Spleen (tissue), 11 donors: ENCODE results near the gene TMEM222. TPM values are rescaled to one million over a fixed set of nuclear protein-coding genes. Genes with fewer than 3 reads are reported as not detected.

ENCODE experiments used
- DNase-seq: peaks from one replicate; pipeline ENCODE4 v3.0.0-alpha.2; 2020
- H3K27ac ChIP-seq, 8 donors: fragments of 200-600 bp; sonication (generic) in 7 of 8; 1 replicate in 4 of 8; 2 replicates in 4 of 8; pipeline versions ENCODE4 v1.5.0 to v1.8.0; 2016 to 2021; ENCODE audit warnings: inconsistent platforms in 4 of 8, mild to moderate bottlenecking in 4 of 8, moderate library complexity in 1 of 8
- H3K27me3 ChIP-seq, 7 donors: fragments of 200-600 bp; sonication (generic) in 6 of 7; replicated peaks in 1 of 7; 1 replicate in 4 of 7; 2 replicates in 3 of 7; pipeline versions ENCODE4 v1.5.0 to v1.8.0; 2016 to 2021; ENCODE audit warnings: inconsistent platforms in 3 of 7, mild to moderate bottlenecking in 1 of 7
- H3K36me3 ChIP-seq, 6 donors: fragments of 200-600 bp; sonication (generic) in 5 of 6; 1 replicate in 4 of 6; 2 replicates in 2 of 6; pipeline versions ENCODE4 v1.5.0 to v1.8.0; 2016 to 2021; ENCODE audit warnings: inconsistent platforms in 2 of 6
- H3K4me1 ChIP-seq, 6 donors: fragments of 200-600 bp; sonication (generic) in 5 of 6; 1 replicate in 3 of 6; 2 replicates in 3 of 6; pipeline versions ENCODE4 v1.5.0 to v1.8.0; 2016 to 2021; ENCODE audit warnings: inconsistent platforms in 3 of 6
- H3K4me3 ChIP-seq, 8 donors: fragments of 200-600 bp; sonication (generic) in 7 of 8; 1 replicate in 4 of 8; 2 replicates in 4 of 8; pipeline versions ENCODE4 v1.5.0 to v1.8.0; 2016 to 2021; ENCODE audit warnings: inconsistent platforms in 4 of 8, mild to moderate bottlenecking in 4 of 8, moderate library complexity in 2 of 8
- H3K9me3 ChIP-seq, 8 donors: fragments of 200-600 bp; sonication (generic) in 7 of 8; 1 replicate in 4 of 8; 2 replicates in 4 of 8; pipeline versions ENCODE4 v1.5.0 to v1.8.0; 2016 to 2021; ENCODE audit warnings: inconsistent platforms in 4 of 8
- CTCF ChIP-seq, 11 experiments: fragments of 200-600 bp in 7 of 11; fragments of 450-650 bp in 4 of 11; sonication (generic) in 4 of 11; IDR thresholded peaks in 8 of 11; conservative IDR thresholded peaks in 3 of 11; 1 replicate in 7 of 11; 2 replicates in 4 of 11; pipeline versions ENCODE4 v1.4.0 to v1.8.0; 2016 to 2021; ENCODE audit warnings: antibody characterized with exemption in 11 of 11, inconsistent platforms in 4 of 11, mild to moderate bottlenecking in 1 of 11
- POLR2A ChIP-seq, 3 donors: fragments of 450-650 bp; IDR thresholded peaks; one replicate each; pipeline ENCODE4 v1.5.1; 2017; ENCODE audit warnings: antibody characterized with exemption in 3 of 3, mild to moderate bottlenecking in 1 of 3
- POLR2AphosphoS5 ChIP-seq, 3 donors: sonication (generic); formaldehyde crosslinking; IDR thresholded peaks; one replicate each; pipeline ENCODE4 v1.5.1; 2017; ENCODE audit warnings: antibody characterized with exemption in 3 of 3
- WGBS, 5 donors: extraction: QIAGEN DNeasy Blood & Tissue Kit in 3 of 5; methylation state at CpG; one replicate each; pipeline versions ENCODE4 v1.1.5 to v1.1.7; 2013 to 2018; 5-methylcytosine and 5-hydroxymethylcytosine counted together
- intact Hi-C: fragments of 100-400 bp; cut with DNase I; formaldehyde crosslinking; loops from one replicate; pipeline ENCODE4 v1.15.0; 2023; ENCODE audit warnings: low total_unique reads
- polyA plus RNA-seq, 3 donors: library from polyadenylated mRNA; stranded (reverse); fragments of 200-250 nt; gene quantifications; one replicate each; pipeline ENCODE4 v1.2.1, GENCODE V29; 2013
- total RNA-seq, 7 donors: library from RNA; depleted of rRNA in 3 of 7; stranded (reverse); fragments of >200 nt in 3 of 7; fragmentation: NEBNext Ultra II Directional in 4 of 7; extraction: Animal tissue kit (Norgen Biotek cat#: 25700) in 4 of 7; gene quantifications; one replicate each; pipeline versions ENCODE4 v1.1.0 to v1.2.1, GENCODE V29; 2016 to 2021
- donor health status: healthy with polysubstance abuse.
- donor health status: DM: no; HTN: no; CAD: no; lungs with moderate emphysema.
- donor health status: DM: no; HTN: no; CAD: no.
- donor health status: Bipolar disorder and iron deficiency.
- donor health status: healthy.
- donor health status: DM: no; HTN: no; CAD: no.
- donor health status: DM: yes; HTN: yes; CAD: no.

The TMEM222 gene
- total and polyA plus RNA-seq, 10 donors, result 25.4 to 38.9 (median 31.8) TPM

- intact Hi-C loops, result no loop called here
- no peak overlapping the region for H3K27ac ChIP-seq
- H3K27me3 ChIP-seq, result no peaks in the 10 kb centered on the region
- H3K9me3 ChIP-seq, result no peaks in the 10 kb centered on the region
- no peak for DNase-seq
- no peak overlapping the region for H3K4me3 ChIP-seq
- no peaks in the 10 kb centered on the region for H3K4me1 ChIP-seq
- no peak for TF ChIP-seq POLR2AphosphoS5 (IDR thresholded peaks at IDR 0.05)
- no peak for TF ChIP-seq CTCF (IDR thresholded peaks at IDR 0.05 in 8 of 11, conservative IDR thresholded peaks at IDR 0.05 in 3 of 11)
- H3K36me3 ChIP-seq, result peaks cover 0 to 94% (median 76%) of the 10 kb centered on the region in 6 donors
- WGBS, 5 donors, result 89 to 98% (median 92%) methylated on average over 5 of the region's 5 CpGs
Observed at GRCh38 chr1:27292106-27292505, 29.9 kb upstream of the TMEM222 start.

GRCh38 chr1:27293915-27294314 lies 28.0 kb upstream of the TMEM222 start:
- intact Hi-C loops, result no loop called here
- H3K27ac ChIP-seq, result no peak overlapping the region
- TF ChIP-seq POLR2A (IDR thresholded peaks at IDR 0.05), result no peak
- TF ChIP-seq CTCF (IDR thresholded peaks at IDR 0.05 in 8 of 11, conservative IDR thresholded peaks at IDR 0.05 in 3 of 11), result no peak
- no peak for TF ChIP-seq POLR2AphosphoS5 (IDR thresholded peaks at IDR 0.05)
- H3K9me3 ChIP-seq, result no peaks in the 10 kb centered on the region
- WGBS, 5 donors, result 93 to 96% (median 95%) methylated on average over 8 of the region's 8 CpGs
- no peaks in the 10 kb centered on the region for H3K27me3 ChIP-seq
- H3K4me1 ChIP-seq, result peaks cover 0 to 11% (median 1%) of the 10 kb centered on the region in 6 donors
- H3K36me3 ChIP-seq, result peaks cover 0 to 97% (median 83%) of the 10 kb centered on the region in 6 donors
- H3K4me3 ChIP-seq, result no peak overlapping the region
- DNase-seq, result no peak

- TF ChIP-seq CTCF (IDR thresholded peaks at IDR 0.05 in 8 of 11, conservative IDR thresholded peaks at IDR 0.05 in 3 of 11) (peak in 8 of 11 experiments; percentile 26 to 81 (median 63)), POLR2A (IDR thresholded peaks at IDR 0.05) (no peak), POLR2AphosphoS5 (IDR thresholded peaks at IDR 0.05) (no peak)
- Histone ChIP-seq H3K9me3 (no peaks in the 10 kb centered on the region), H3K4me3 (no peak overlapping the region), H3K4me1 (peaks cover 7 to 39% (median 19%) of the 10 kb centered on the region in 6 donors), H3K27me3 (no peaks in the 10 kb centered on the region), H3K27ac (peak overlapping the region in 2 of 8 donors; percentile 17 to 73), H3K36me3 (peaks cover 0 to 99% (median 85%) of the 10 kb centered on the region in 6 donors)
- peak; percentile 90 for DNase-seq
- intact Hi-C loops, result no loop called here
- WGBS, 5 donors, result 37 to 42% (median 40%) methylated on average over 10 of the region's 10 CpGs
Observed at GRCh38 chr1:27296773-27297291, 25.1 kb upstream of the TMEM222 start.

GRCh38 chr1:27297903-27298302 lies 24.1 kb upstream of the TMEM222 start:
- 93 to 97% (median 95%) methylated on average over 3 of the region's 3 CpGs for WGBS, 5 donors
- DNase-seq, result no peak
- Histone ChIP-seq H3K27me3 (no peaks in the 10 kb centered on the region), H3K4me1 (peaks cover 7 to 39% (median 19%) of the 10 kb centered on the region in 6 donors), H3K36me3 (peaks cover 0 to 99% (median 85%) of the 10 kb centered on the region in 6 donors), H3K4me3 (no peak overlapping the region), H3K27ac (peak overlapping the region in 4 of 8 donors; percentile 68 to 75 (median 73)), H3K9me3 (no peaks in the 10 kb centered on the region)
- intact Hi-C loops, result loop anchor here (2.0 kb wide), 1 partner anchor 309 kb away; no protein-coding TSS in a partner anchor
- TF ChIP-seq CTCF (IDR thresholded peaks at IDR 0.05 in 8 of 11, conservative IDR thresholded peaks at IDR 0.05 in 3 of 11), result no peak
- no peak for TF ChIP-seq POLR2A (IDR thresholded peaks at IDR 0.05)
- TF ChIP-seq POLR2AphosphoS5 (IDR thresholded peaks at IDR 0.05), result no peak
